Measurements from ENCODE around the gene SYT6.

The SYT6 gene

GRCh38 chr1:114092186-114093062 is 61.2 kb downstream of the SYT6 start:
- Histone ChIP-seq H3K4me1 (peaks cover 6% of the 10 kb centered on the region; the same call in 1 of the 2 replicates), H3K4me3 (ENCODE audit: low read depth, low read length) (no peak overlapping the region), H3K9me3 (no peaks in the 10 kb centered on the region), H3K27me3 (peaks cover 4% of the 10 kb centered on the region), H3K36me3 (no peaks in the 10 kb centered on the region)
- no peak for DNase-seq
- TF ChIP-seq CTCF (IDR thresholded peaks at IDR 0.05; ENCODE audit: low read depth, low read length) = no peak

GRCh38 chr1:114091711-114092110 is 62.0 kb downstream of the SYT6 start:
- no peak for DNase-seq
- H3K27me3 ChIP-seq = peaks cover 4% of the 10 kb centered on the region
- no peak overlapping the region for H3K4me3 ChIP-seq (ENCODE audit: low read depth, low read length)
- H3K4me1 ChIP-seq = peaks cover 6% of the 10 kb centered on the region; the same call in 1 of the 2 replicates
- TF ChIP-seq CTCF (IDR thresholded peaks at IDR 0.05; ENCODE audit: low read depth, low read length) = no peak
- no peaks in the 10 kb centered on the region; the same call in 1 of the 2 replicates for H3K9me3 ChIP-seq
- H3K36me3 ChIP-seq = no peaks in the 10 kb centered on the region

GRCh38 chr1:114090738-114091505 is 62.7 kb downstream of the SYT6 start:
- no peak for TF ChIP-seq CTCF (IDR thresholded peaks at IDR 0.05; ENCODE audit: low read depth, low read length)

GRCh38 chr1:114089502-114090138 is 64.0 kb downstream of the SYT6 start:
- H3K27me3 ChIP-seq = peaks cover 4% of the 10 kb centered on the region

More at GRCh38 chr1:114090738-114091505, 62.7 kb downstream of the SYT6 start:
- peaks cover 3% of the 10 kb centered on the region; the same call in 1 of the 2 replicates for H3K4me1 ChIP-seq
- peaks cover 4% of the 10 kb centered on the region for H3K27me3 ChIP-seq
- no peak for DNase-seq
- H3K9me3 ChIP-seq = no peaks in the 10 kb centered on the region; the same call in 1 of the 2 replicates
- no peaks in the 10 kb centered on the region for H3K36me3 ChIP-seq
- H3K4me3 ChIP-seq (ENCODE audit: low read depth, low read length) = no peak overlapping the region

More at GRCh38 chr1:114089502-114090138, 64.0 kb downstream of the SYT6 start:
- H3K4me3 ChIP-seq (ENCODE audit: low read depth, low read length) = no peak overlapping the region
- H3K4me1 ChIP-seq = no peaks in the 10 kb centered on the region
- no peak for TF ChIP-seq CTCF (IDR thresholded peaks at IDR 0.05; ENCODE audit: low read depth, low read length)
- H3K9me3 ChIP-seq = no peaks in the 10 kb centered on the region; the same call in 1 of the 2 replicates
- no peaks in the 10 kb centered on the region for H3K36me3 ChIP-seq
- no peak for DNase-seq

Measured in BE2C (cell line).